HEK293 (cell line): ENCODE results near the gene ST6GALNAC1.

Experiments
- CTCF ChIA-PET: fragments of 350-600 bp; formaldehyde crosslinking; extraction: SDS; loops from one replicate; lab custom pipeline; 2021; ENCODE audit warnings: antibody characterized with exemption; lab: Yijun Ruan, JAX
- POLR2A ChIA-PET: fragments of 300-600 bp; formaldehyde crosslinking; extraction: SDS; loops from one replicate; lab custom pipeline; 2020; ENCODE audit warnings: antibody characterized with exemption, inconsistent platforms; lab: Yijun Ruan, JAX
- H3K27ac ChIP-seq: fragments of 200-500 bp; sonication (Bioruptor generic); 2 replicates; pipeline ENCODE4 v1.5.1; 2014; ENCODE audit warnings: low read depth, low read length, control low read depth, inconsistent platforms; ENCODE audit errors: extremely low read depth
- H3K36me3 ChIP-seq, 2 experiments: fragments of 200-500 bp in 1 of 2; sonication (Bioruptor generic) in 1 of 2; 1 replicate in 1 of 2; 2 replicates in 1 of 2; pipeline ENCODE4 v1.5.1; 2014 to 2017; ENCODE audit warnings: inconsistent platforms in 2 of 2, low read length in 2 of 2; ENCODE audit not compliant: control insufficient read depth in 2 of 2, insufficient read depth in 1 of 2
- H3K4me1 ChIP-seq: fragments of 200-500 bp; sonication (Bioruptor generic); 2 replicates; pipeline ENCODE4 v1.5.1; 2014; ENCODE audit warnings: mild to moderate bottlenecking, low read length, inconsistent platforms; ENCODE audit not compliant: control insufficient read depth, insufficient read depth
- H3K4me3 ChIP-seq: 2 replicates; pipeline ENCODE4 v1.5.1; 2011; ENCODE audit warnings: low read depth, mild to moderate bottlenecking, control low read depth, low read length, moderate library complexity
- H3K9me3 ChIP-seq: fragments of 200-500 bp; sonication (Bioruptor generic); 2 replicates; pipeline ENCODE4 v1.5.1; 2014; ENCODE audit warnings: low read depth, low read length, inconsistent platforms; ENCODE audit not compliant: control insufficient read depth, insufficient read depth
- GLIS1 ChIP-seq: fragments of 450-650 bp; formaldehyde crosslinking; IDR thresholded peaks from 2 replicates; pipeline ENCODE4 v1.5.1; 2016; ENCODE audit warnings: missing biosample characterization, missing genetic modification characterization
- HOXC10 ChIP-seq: sonication (generic); formaldehyde crosslinking; IDR thresholded peaks from 2 replicates; pipeline ENCODE4 v1.8.1; 2023; ENCODE audit warnings: mild to moderate bottlenecking, missing genetic modification reagents
- KLF7 ChIP-seq: fragments of 450-650 bp; formaldehyde crosslinking; IDR thresholded peaks from 2 replicates; pipeline ENCODE4 v1.5.1; 2016; ENCODE audit warnings: missing biosample characterization, missing genetic modification characterization, borderline replicate concordance
- KLF8 ChIP-seq: fragments of 450-650 bp; formaldehyde crosslinking; IDR thresholded peaks from 2 replicates; pipeline ENCODE4 v1.5.1; 2016; ENCODE audit warnings: missing biosample characterization, missing genetic modification characterization
- SP3 ChIP-seq: fragments of 450-650 bp; formaldehyde crosslinking; IDR thresholded peaks from 2 replicates; pipeline ENCODE4 v1.5.1; 2016; ENCODE audit warnings: missing biosample characterization, missing genetic modification characterization
- YY1 ChIP-seq: fragments of 450-650 bp; formaldehyde crosslinking; IDR thresholded peaks from 2 replicates; pipeline ENCODE4 v1.5.1; 2018; ENCODE audit warnings: missing biosample characterization, missing genetic modification characterization
- ZBTB1 ChIP-seq: fragments of 450-650 bp; formaldehyde crosslinking; IDR thresholded peaks from 2 replicates; pipeline ENCODE4 v1.5.1; 2016; ENCODE audit warnings: missing biosample characterization, missing genetic modification characterization
- ZBTB20 ChIP-seq: fragments of 450-650 bp; formaldehyde crosslinking; IDR thresholded peaks from 2 replicates; pipeline ENCODE4 v1.5.1; 2016; ENCODE audit warnings: missing biosample characterization, missing genetic modification characterization
- ZIC2 ChIP-seq: fragments of 450-650 bp; formaldehyde crosslinking; IDR thresholded peaks from 2 replicates; pipeline ENCODE4 v1.5.1; 2016; ENCODE audit warnings: missing biosample characterization, missing genetic modification characterization
- ZNF366 ChIP-seq: fragments of 450-650 bp; formaldehyde crosslinking; conservative IDR thresholded peaks from 2 replicates; pipeline ENCODE4 v1.5.1; 2016; ENCODE audit warnings: missing biosample characterization, missing genetic modification characterization
- ZNF626 ChIP-seq: fragments of 450-650 bp; sonication (Bioruptor Pico); formaldehyde crosslinking; IDR thresholded peaks from 2 replicates; pipeline ENCODE4 v1.5.1; 2018; ENCODE audit warnings: missing biosample characterization, missing genetic modification characterization, inconsistent platforms
- ZNF664 ChIP-seq: fragments of 450-650 bp; formaldehyde crosslinking; IDR thresholded peaks from 2 replicates; pipeline ENCODE4 v1.5.1; 2016; ENCODE audit warnings: missing biosample characterization, missing genetic modification characterization
- ZNF677 ChIP-seq: fragments of 450-650 bp; IDR thresholded peaks from 2 replicates; pipeline ENCODE4 v1.5.0; 2018; ENCODE audit warnings: missing biosample characterization, mild to moderate bottlenecking, missing genetic modification characterization, moderate library complexity
- ZNF768 ChIP-seq: fragments of 450-650 bp; formaldehyde crosslinking; IDR thresholded peaks from 2 replicates; pipeline ENCODE4 v1.5.1; 2018; ENCODE audit warnings: missing biosample characterization, mild to moderate bottlenecking, missing genetic modification characterization
- ZNF791 ChIP-seq: fragments of 450-650 bp; formaldehyde crosslinking; IDR thresholded peaks from 2 replicates; pipeline ENCODE4 v1.5.1; 2016; ENCODE audit warnings: missing biosample characterization, missing genetic modification characterization
- TF ChIP-seq, protein P1 (sequence below): fragments of 450-650 bp; formaldehyde crosslinking; IDR thresholded peaks from 2 replicates; pipeline ENCODE4 v1.5.1; 2016; ENCODE audit warnings: missing biosample characterization, missing genetic modification characterization, borderline replicate concordance
- TF ChIP-seq, protein P2 (sequence below): fragments of 450-650 bp; formaldehyde crosslinking; IDR thresholded peaks from 2 replicates; pipeline ENCODE4 v1.5.1; 2016; ENCODE audit warnings: missing biosample characterization, missing genetic modification characterization
- TF ChIP-seq, protein P3 (sequence below): fragments of 450-650 bp; formaldehyde crosslinking; IDR thresholded peaks from 2 replicates; pipeline ENCODE4 v1.5.1; 2016; ENCODE audit warnings: missing biosample characterization, missing genetic modification characterization
- TF ChIP-seq, protein P4 (sequence below): fragments of 450-650 bp; formaldehyde crosslinking; conservative IDR thresholded peaks from 2 replicates; pipeline ENCODE4 v1.5.1; 2016; ENCODE audit warnings: low read depth, missing biosample characterization, missing genetic modification characterization
- TF ChIP-seq, protein P5 (sequence below): fragments of 450-650 bp; formaldehyde crosslinking; IDR thresholded peaks from 2 replicates; pipeline ENCODE4 v1.5.1; 2016; ENCODE audit warnings: missing biosample characterization, missing genetic modification characterization

Gene ST6GALNAC1

DNA sequence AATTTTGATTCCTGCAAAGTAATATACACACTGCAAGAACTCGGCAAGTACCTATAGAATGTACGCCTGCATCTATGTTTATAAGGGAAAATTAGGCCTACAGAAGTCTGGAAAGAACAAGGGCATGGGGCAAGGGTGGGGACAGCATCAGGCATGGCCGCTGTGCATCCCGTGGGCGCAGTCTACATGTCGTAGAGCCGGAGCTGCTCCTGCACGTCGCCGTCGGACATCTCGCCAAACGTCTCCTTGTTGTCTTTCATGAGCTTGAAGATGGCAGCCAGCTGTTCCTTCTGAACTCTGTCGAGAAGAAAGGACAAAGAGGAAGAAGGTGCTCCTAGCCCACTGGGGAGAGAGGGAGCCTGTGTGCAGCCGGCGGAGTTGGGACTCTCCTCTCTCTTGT is 33.8 kb upstream of the ST6GALNAC1 start:
- POLR2A ChIA-PET, result interaction anchor here (0.6 to 1.5 kb wide), 2 partner anchors 24 to 27 kb away, joined by 3 to 4 read pairs; no protein-coding TSS in a partner anchor
- Histone ChIP-seq H3K4me1 (peaks cover 2% of the 10 kb centered on the region), H3K27ac (no peak overlapping the region), H3K36me3 (peaks cover 0 to 26% of the 10 kb centered on the region in 2 experiments; a peak in 2 of 3 replicates), H3K4me3 (no peak overlapping the region), H3K9me3 (no peaks in the 10 kb centered on the region)
- CTCF ChIA-PET, result interaction anchor here (0.6 to 1.5 kb wide), 6 partner anchors 13 to 155 kb away, joined by 3 to 9 read pairs (median 4); no protein-coding TSS in a partner anchor
- no peak for TF ChIP-seq KLF8 (tag by site-specific recombination)
- no peak for TF ChIP-seq SP3 (tag by site-specific recombination)
- no peak for TF ChIP-seq YY1 (tag by site-specific recombination)
- TF ChIP-seq ZNF768 (tag by site-specific recombination), result no peak
- TF ChIP-seq, protein P1, sequence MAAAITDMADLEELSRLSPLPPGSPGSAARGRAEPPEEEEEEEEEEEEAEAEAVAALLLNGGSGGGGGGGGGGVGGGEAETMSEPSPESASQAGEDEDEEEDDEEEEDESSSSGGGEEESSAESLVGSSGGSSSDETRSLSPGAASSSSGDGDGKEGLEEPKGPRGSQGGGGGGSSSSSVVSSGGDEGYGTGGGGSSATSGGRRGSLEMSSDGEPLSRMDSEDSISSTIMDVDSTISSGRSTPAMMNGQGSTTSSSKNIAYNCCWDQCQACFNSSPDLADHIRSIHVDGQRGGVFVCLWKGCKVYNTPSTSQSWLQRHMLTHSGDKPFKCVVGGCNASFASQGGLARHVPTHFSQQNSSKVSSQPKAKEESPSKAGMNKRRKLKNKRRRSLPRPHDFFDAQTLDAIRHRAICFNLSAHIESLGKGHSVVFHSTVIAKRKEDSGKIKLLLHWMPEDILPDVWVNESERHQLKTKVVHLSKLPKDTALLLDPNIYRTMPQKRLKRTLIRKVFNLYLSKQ, result no peak

DNA sequence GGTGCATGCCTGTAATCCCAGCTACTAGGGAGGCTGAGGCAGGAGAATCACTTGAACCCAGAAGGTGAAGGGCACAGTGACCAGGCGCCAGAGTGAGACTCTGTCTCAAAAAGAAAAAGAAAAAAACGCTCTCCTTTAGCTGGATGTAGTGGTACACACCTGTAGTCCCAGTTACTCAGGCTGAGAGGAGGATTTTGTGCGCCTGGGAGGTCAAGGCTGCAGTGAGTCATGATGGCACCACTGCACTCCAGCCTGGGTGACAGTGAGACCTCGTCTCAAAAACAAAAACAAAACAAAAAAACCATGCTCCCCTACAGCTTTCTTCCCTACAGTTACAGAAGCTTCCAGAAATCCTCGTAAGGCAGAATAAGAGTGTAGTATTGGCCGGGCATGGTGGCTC is 33.1 kb upstream of the ST6GALNAC1 start:
- TF ChIP-seq ZBTB1 (tag by site-specific recombination) (no peak), ZIC2 (tag by site-specific recombination) (no peak), GLIS1 (peak; percentile 41; the same call in 1 of the 2 replicates), KLF7 (no peak)
- TF ChIP-seq, protein P2, sequence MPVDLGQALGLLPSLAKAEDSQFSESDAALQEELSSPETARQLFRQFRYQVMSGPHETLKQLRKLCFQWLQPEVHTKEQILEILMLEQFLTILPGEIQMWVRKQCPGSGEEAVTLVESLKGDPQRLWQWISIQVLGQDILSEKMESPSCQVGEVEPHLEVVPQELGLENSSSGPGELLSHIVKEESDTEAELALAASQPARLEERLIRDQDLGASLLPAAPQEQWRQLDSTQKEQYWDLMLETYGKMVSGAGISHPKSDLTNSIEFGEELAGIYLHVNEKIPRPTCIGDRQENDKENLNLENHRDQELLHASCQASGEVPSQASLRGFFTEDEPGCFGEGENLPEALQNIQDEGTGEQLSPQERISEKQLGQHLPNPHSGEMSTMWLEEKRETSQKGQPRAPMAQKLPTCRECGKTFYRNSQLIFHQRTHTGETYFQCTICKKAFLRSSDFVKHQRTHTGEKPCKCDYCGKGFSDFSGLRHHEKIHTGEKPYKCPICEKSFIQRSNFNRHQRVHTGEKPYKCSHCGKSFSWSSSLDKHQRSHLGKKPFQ (tag by site-specific recombination), result no peak
- TF ChIP-seq, all 188 proteins: peak for 1
- Histone ChIP-seq H3K27ac (no peak overlapping the region), H3K4me1 (peaks cover 4% of the 10 kb centered on the region), H3K36me3 (peaks cover 0 to 22% of the 10 kb centered on the region in 2 experiments; a peak in 2 of 3 replicates), H3K4me3 (no peak overlapping the region), H3K9me3 (no peaks in the 10 kb centered on the region)
- ChIA-PET CTCF (interaction anchor here (1.1 to 1.5 kb wide), 2 partner anchors 53 to 154 kb away, joined by 3 to 9 read pairs; no protein-coding TSS in a partner anchor), POLR2A (interaction anchor here (0.6 kb wide), 1 partner anchor 27 kb away, joined by 3 read pairs; no protein-coding TSS in a partner anchor)

DNA sequence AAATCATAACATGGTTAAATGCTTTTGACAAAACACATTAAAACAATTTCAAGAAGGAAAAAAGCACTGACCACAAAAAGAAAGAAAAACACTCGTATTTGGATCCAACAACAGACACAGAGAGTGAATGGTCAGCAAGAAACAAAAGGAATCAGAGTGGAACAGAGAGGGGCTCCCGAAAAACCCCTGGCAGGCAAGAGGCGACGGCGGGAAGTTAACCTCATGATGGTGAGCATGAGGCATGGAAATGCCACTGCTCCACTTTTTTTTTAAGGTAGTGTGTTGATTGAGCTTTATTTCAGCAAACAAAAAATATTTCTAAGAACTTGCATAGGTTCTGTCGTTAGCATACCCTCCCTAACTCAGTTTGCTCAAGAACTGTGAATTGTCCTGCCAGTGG is 32.1 kb upstream of the ST6GALNAC1 start:
- Histone ChIP-seq H3K9me3 (no peaks in the 10 kb centered on the region), H3K4me1 (peaks cover 12% of the 10 kb centered on the region), H3K36me3 (peaks cover 0 to 20% of the 10 kb centered on the region in 2 experiments; a peak in 2 of 3 replicates), H3K27ac (no peak overlapping the region), H3K4me3 (no peak overlapping the region)
- CTCF ChIA-PET, result interaction anchor here (0.6 to 1.4 kb wide), 3 partner anchors 27 to 118 kb away, joined by 3 to 5 read pairs (median 4); no protein-coding TSS in a partner anchor
- POLR2A ChIA-PET, result interaction anchor here (0.7 kb wide), 1 partner anchor 89 kb away, joined by 6 read pairs; no protein-coding TSS in a partner anchor
- TF ChIP-seq, protein P3, sequence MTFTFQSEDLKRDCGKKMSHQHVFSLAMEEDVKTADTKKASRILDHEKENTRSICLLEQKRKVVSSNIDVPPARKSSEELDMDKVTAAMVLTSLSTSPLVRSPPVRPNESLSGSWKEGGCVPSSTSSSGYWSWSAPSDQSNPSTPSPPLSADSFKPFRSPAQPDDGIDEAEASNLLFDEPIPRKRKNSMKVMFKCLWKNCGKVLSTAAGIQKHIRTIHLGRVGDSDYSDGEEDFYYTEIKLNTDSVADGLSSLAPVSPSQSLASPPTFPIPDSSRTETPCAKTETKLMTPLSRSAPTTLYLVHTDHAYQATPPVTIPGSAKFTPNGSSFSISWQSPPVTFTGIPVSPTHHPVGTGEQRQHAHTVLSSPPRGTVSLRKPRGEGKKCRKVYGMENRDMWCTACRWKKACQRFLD (tag by site-specific recombination), result no peak
- TF ChIP-seq ZNF366, result no peak
- TF ChIP-seq HOXC10 (CRISPR knock-in tag), result no peak
- no peak for TF ChIP-seq ZNF677 (tag by site-specific recombination)
- TF ChIP-seq ZNF626 (tag by site-specific recombination), result no peak
- TF ChIP-seq, protein P4, sequence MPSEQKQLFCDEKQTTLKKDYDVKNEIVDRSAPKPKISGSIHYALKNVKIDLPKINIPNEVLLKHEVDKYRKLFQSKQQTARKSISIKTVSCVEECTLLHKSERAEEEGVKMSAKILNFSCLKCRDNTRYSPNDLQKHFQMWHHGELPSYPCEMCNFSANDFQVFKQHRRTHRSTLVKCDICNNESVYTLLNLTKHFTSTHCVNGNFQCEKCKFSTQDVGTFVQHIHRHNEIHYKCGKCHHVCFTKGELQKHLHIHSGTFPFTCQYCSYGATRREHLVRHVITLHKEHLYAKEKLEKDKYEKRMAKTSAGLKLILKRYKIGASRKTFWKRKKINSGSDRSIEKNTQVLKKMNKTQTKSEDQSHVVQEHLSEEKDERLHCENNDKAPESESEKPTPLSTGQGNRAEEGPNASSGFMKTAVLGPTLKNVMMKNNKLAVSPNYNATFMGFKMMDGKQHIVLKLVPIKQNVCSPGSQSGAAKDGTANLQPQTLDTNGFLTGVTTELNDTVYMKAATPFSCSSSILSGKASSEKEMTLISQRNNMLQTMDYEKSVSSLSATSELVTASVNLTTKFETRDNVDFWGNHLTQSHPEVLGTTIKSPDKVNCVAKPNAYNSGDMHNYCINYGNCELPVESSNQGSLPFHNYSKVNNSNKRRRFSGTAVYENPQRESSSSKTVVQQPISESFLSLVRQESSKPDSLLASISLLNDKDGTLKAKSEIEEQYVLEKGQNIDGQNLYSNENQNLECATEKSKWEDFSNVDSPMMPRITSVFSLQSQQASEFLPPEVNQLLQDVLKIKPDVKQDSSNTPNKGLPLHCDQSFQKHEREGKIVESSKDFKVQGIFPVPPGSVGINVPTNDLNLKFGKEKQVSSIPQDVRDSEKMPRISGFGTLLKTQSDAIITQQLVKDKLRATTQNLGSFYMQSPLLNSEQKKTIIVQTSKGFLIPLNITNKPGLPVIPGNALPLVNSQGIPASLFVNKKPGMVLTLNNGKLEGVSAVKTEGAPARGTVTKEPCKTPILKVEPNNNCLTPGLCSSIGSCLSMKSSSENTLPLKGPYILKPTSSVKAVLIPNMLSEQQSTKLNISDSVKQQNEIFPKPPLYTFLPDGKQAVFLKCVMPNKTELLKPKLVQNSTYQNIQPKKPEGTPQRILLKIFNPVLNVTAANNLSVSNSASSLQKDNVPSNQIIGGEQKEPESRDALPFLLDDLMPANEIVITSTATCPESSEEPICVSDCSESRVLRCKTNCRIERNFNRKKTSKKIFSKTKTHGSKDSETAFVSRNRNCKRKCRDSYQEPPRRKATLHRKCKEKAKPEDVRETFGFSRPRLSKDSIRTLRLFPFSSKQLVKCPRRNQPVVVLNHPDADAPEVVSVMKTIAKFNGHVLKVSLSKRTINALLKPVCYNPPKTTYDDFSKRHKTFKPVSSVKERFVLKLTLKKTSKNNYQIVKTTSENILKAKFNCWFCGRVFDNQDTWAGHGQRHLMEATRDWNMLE (tag by site-specific recombination), result no peak
- TF ChIP-seq ZBTB20, result no peak
- TF ChIP-seq ZNF664 (tag by site-specific recombination), result no peak
- TF ChIP-seq ZNF791 (tag by site-specific recombination), result no peak
- TF ChIP-seq, protein P5, sequence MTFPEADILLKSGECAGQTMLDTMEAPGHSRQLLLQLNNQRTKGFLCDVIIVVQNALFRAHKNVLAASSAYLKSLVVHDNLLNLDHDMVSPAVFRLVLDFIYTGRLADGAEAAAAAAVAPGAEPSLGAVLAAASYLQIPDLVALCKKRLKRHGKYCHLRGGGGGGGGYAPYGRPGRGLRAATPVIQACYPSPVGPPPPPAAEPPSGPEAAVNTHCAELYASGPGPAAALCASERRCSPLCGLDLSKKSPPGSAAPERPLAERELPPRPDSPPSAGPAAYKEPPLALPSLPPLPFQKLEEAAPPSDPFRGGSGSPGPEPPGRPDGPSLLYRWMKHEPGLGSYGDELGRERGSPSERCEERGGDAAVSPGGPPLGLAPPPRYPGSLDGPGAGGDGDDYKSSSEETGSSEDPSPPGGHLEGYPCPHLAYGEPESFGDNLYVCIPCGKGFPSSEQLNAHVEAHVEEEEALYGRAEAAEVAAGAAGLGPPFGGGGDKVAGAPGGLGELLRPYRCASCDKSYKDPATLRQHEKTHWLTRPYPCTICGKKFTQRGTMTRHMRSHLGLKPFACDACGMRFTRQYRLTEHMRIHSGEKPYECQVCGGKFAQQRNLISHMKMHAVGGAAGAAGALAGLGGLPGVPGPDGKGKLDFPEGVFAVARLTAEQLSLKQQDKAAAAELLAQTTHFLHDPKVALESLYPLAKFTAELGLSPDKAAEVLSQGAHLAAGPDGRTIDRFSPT (tag by site-specific recombination), result no peak
